ENCODE measurements around the gene MS4A6E.

DNA sequence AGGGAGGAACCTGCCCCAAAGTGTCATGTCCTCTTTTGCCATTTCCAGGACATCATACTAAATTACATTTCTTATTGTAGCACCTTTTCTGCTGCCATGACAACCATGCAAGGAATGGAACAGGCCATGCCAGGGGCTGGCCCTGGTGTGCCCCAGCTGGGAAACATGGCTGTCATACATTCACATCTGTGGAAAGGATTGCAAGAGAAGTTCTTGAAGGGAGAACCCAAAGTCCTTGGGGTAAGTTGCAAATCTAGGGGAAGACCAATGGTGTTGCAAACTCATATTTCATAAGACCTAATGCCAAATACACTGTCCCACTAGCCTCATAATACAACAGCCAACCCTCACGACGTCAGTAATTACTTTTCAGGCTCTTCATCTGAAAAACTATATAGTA is 34.9 kb upstream of the MS4A6E start:
- TF ChIP-seq, protein P1, sequence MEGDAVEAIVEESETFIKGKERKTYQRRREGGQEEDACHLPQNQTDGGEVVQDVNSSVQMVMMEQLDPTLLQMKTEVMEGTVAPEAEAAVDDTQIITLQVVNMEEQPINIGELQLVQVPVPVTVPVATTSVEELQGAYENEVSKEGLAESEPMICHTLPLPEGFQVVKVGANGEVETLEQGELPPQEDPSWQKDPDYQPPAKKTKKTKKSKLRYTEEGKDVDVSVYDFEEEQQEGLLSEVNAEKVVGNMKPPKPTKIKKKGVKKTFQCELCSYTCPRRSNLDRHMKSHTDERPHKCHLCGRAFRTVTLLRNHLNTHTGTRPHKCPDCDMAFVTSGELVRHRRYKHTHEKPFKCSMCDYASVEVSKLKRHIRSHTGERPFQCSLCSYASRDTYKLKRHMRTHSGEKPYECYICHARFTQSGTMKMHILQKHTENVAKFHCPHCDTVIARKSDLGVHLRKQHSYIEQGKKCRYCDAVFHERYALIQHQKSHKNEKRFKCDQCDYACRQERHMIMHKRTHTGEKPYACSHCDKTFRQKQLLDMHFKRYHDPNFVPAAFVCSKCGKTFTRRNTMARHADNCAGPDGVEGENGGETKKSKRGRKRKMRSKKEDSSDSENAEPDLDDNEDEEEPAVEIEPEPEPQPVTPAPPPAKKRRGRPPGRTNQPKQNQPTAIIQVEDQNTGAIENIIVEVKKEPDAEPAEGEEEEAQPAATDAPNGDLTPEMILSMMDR (IDR thresholded peaks at IDR 0.05), result no peak
- TF ChIP-seq TAF1 (IDR thresholded peaks at IDR 0.05; ENCODE audit: borderline replicate concordance, low read depth, low read length) (no peak), NFIC (IDR thresholded peaks at IDR 0.05; ENCODE audit: borderline replicate concordance) (no peak), EP300 (IDR thresholded peaks at IDR 0.05; ENCODE audit: borderline replicate concordance in 1 of 2, low read depth in 1 of 2, low read length in 1 of 2) (no peak), CHD2 (IDR thresholded peaks at IDR 0.05; ENCODE audit: low read length, partially characterized antibody) (no peak), GABPA (IDR thresholded peaks at IDR 0.05; ENCODE audit: low read depth) (no peak), JUND (IDR thresholded peaks at IDR 0.05) (no peak)
- TF ChIP-seq, protein P2, sequence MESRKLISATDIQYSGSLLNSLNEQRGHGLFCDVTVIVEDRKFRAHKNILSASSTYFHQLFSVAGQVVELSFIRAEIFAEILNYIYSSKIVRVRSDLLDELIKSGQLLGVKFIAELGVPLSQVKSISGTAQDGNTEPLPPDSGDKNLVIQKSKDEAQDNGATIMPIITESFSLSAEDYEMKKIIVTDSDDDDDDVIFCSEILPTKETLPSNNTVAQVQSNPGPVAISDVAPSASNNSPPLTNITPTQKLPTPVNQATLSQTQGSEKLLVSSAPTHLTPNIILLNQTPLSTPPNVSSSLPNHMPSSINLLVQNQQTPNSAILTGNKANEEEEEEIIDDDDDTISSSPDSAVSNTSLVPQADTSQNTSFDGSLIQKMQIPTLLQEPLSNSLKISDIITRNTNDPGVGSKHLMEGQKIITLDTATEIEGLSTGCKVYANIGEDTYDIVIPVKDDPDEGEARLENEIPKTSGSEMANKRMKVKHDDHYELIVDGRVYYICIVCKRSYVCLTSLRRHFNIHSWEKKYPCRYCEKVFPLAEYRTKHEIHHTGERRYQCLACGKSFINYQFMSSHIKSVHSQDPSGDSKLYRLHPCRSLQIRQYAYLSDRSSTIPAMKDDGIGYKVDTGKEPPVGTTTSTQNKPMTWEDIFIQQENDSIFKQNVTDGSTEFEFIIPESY (IDR thresholded peaks at IDR 0.05; ENCODE audit: borderline replicate concordance, low read depth), result no peak
- TF ChIP-seq, protein P3, sequence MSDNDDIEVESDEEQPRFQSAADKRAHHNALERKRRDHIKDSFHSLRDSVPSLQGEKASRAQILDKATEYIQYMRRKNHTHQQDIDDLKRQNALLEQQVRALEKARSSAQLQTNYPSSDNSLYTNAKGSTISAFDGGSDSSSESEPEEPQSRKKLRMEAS (IDR thresholded peaks at IDR 0.05; ENCODE audit: low read depth), result no peak
- TF ChIP-seq, protein P4, sequence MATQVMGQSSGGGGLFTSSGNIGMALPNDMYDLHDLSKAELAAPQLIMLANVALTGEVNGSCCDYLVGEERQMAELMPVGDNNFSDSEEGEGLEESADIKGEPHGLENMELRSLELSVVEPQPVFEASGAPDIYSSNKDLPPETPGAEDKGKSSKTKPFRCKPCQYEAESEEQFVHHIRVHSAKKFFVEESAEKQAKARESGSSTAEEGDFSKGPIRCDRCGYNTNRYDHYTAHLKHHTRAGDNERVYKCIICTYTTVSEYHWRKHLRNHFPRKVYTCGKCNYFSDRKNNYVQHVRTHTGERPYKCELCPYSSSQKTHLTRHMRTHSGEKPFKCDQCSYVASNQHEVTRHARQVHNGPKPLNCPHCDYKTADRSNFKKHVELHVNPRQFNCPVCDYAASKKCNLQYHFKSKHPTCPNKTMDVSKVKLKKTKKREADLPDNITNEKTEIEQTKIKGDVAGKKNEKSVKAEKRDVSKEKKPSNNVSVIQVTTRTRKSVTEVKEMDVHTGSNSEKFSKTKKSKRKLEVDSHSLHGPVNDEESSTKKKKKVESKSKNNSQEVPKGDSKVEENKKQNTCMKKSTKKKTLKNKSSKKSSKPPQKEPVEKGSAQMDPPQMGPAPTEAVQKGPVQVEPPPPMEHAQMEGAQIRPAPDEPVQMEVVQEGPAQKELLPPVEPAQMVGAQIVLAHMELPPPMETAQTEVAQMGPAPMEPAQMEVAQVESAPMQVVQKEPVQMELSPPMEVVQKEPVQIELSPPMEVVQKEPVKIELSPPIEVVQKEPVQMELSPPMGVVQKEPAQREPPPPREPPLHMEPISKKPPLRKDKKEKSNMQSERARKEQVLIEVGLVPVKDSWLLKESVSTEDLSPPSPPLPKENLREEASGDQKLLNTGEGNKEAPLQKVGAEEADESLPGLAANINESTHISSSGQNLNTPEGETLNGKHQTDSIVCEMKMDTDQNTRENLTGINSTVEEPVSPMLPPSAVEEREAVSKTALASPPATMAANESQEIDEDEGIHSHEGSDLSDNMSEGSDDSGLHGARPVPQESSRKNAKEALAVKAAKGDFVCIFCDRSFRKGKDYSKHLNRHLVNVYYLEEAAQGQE (IDR thresholded peaks at IDR 0.05; ENCODE audit: low read depth, low read length), result no peak
